Activated CD8-positive, alpha-beta T cell treated with anti-CD3 and anti-CD28 coated beads, Interleukin-2, amount 10 ng/mL, durations not matched to agents 7 days and 5 days (primary cell): Measurements from ENCODE around the gene CCDC9. TPM values are rescaled to one million over a fixed set of nuclear protein-coding genes. Genes with fewer than 3 reads are reported as not detected.

ENCODE experiments used
- ATAC-seq: fragments of 150-1000 bp; cut with Tn5 transposase; one replicate; pipeline ENCODE4 v1.10.0; 2021; ENCODE audit warnings: moderate library complexity
- CTCF ChIA-PET: fragments of 350-600 bp; sonication (Branson Sonifier 250); formaldehyde crosslinking; loops from one replicate; lab custom pipeline; 2021; ENCODE audit warnings: antibody characterized with exemption; lab: Charles Lee
- POLR2A ChIA-PET: fragments of 350-600 bp; sonication (Branson Sonifier 250); formaldehyde crosslinking; loops from one replicate; lab custom pipeline; 2021; ENCODE audit warnings: antibody characterized with exemption; lab: Charles Lee
- DNase-seq: peaks from one replicate; pipeline ENCODE4 v3.0.0-alpha.2; 2020
- H3K27ac Mint-ChIP-seq: one replicate; pipeline ENCODE4 v1.8.0; 2021; ENCODE audit warnings: mild to moderate bottlenecking, mixed read lengths
- H3K27me3 Mint-ChIP-seq: one replicate; pipeline ENCODE4 v1.8.0; 2021; ENCODE audit warnings: low read depth, mixed read lengths
- H3K36me3 Mint-ChIP-seq: one replicate; pipeline ENCODE4 v1.8.0; 2021; ENCODE audit warnings: low read depth, mixed read lengths
- H3K4me1 Mint-ChIP-seq: one replicate; pipeline ENCODE4 v1.8.0; 2021; ENCODE audit warnings: low read depth, mixed read lengths
- H3K4me3 Mint-ChIP-seq: one replicate; pipeline ENCODE4 v1.8.0; 2021; ENCODE audit warnings: mild to moderate bottlenecking, mixed read lengths
- H3K9me3 Mint-ChIP-seq: one replicate; pipeline ENCODE4 v1.8.0; 2022; ENCODE audit warnings: mixed read lengths; ENCODE audit not compliant: insufficient read depth
- total RNA-seq, 2 experiments: library from RNA; stranded (reverse); gene quantifications; one replicate each; pipeline ENCODE4 v1.2.3, GENCODE V29; 2021

Gene CCDC9
- total RNA-seq, 2 experiments from 2014 or later, result 30.0 to 32.1 TPM

DNA sequence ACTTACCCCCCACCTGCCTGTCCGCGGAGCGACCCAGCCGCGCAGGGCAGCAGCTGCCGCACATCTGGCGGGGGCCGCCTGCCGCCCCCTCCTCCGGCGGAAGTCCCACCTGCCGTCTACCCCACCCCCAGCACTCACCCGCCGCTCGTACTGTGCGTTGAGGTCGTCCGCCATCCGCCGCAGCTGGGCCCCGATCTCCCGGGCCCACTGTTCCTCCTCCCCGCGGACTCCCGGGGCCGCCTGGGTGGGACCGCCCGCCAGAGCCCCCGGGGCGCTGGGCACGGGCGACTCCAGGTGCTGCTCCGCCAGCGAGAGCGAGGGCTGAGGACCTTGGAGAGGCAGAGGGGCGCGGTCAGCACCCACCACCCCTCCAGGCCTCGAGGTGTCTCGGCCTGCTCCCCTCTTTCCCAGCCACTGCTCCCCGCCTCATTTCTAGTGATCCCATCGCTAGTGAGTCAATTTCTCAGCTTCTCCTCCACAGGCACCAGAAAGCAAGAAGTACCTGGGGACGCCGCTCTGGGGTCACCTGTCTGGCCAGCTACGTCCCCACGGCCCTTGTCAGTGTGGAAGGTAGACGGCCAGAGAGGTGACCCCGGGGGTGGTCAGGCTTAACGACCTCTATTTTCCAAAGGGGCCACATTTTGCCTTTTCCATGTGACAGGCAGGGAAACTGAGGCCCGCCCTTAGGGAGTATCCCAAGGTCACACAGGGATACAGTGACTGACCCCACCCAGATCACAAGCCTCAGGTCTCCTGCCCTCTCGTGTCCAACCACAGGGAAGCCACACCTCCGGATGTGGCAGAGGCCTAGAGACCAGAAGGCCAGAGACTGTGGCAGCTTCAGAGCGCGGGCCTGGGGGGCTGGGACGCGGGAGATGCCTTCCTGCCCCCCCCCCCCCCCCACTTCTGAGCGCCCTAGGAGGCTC is 29.6 kb upstream of the CCDC9 start:
- H3K4me3 Mint-ChIP-seq, result peak overlapping the region; percentile 79
- peaks cover 17% of the 10 kb centered on the region for H3K36me3 Mint-ChIP-seq
- no peaks in the 10 kb centered on the region for H3K9me3 Mint-ChIP-seq
- peak overlapping the region; percentile 90 for H3K27ac Mint-ChIP-seq
- DNase-seq (peak; percentile 85), ATAC-seq (peak; percentile 9)
- ChIA-PET CTCF (interaction anchor here (0.6 to 8.6 kb wide), 15 partner anchors 13 to 214 kb away, joined by 3 to 143 read pairs (median 4); partner anchors contain the start of gene CCDC9), POLR2A (interaction anchor here (0.6 to 4.3 kb wide), 19 partner anchors 11 to 405 kb away, joined by 3 to 44 read pairs (median 5); partner anchors contain the start of genes CCDC9, SAE1 and ZC3H4)
- peaks cover 25% of the 10 kb centered on the region for H3K4me1 Mint-ChIP-seq
- no peaks in the 10 kb centered on the region for H3K27me3 Mint-ChIP-seq

GRCh38 chr19:47227352-47228167 is 28.8 kb upstream of the CCDC9 start:
- ChIA-PET CTCF (interaction anchor here (1.2 to 8.6 kb wide), 4 partner anchors 17 to 215 kb away, joined by 3 to 143 read pairs (median 58); no protein-coding TSS in a partner anchor), POLR2A (interaction anchor here (0.6 to 4.3 kb wide), 13 partner anchors 11 to 179 kb away, joined by 3 to 44 read pairs (median 7); partner anchors contain the start of genes CCDC9 and ZC3H4)
- Mint-ChIP-seq H3K4me1 (peaks cover 33% of the 10 kb centered on the region), H3K27me3 (no peaks in the 10 kb centered on the region), H3K36me3 (peaks cover 15% of the 10 kb centered on the region), H3K27ac (peak overlapping the region; percentile 90), H3K9me3 (no peaks in the 10 kb centered on the region), H3K4me3 (peak overlapping the region; percentile 79)
- DNase-seq, result peak; percentile 74
- ATAC-seq, result peak; percentile 0

- POLR2A ChIA-PET, result interaction anchor here (0.6 to 4.3 kb wide), 5 partner anchors 11 to 180 kb away, joined by 3 to 44 read pairs (median 7); no protein-coding TSS in a partner anchor
Measured at GRCh38 chr19:47228168-47228936, 28.0 kb upstream of the CCDC9 start.

DNA sequence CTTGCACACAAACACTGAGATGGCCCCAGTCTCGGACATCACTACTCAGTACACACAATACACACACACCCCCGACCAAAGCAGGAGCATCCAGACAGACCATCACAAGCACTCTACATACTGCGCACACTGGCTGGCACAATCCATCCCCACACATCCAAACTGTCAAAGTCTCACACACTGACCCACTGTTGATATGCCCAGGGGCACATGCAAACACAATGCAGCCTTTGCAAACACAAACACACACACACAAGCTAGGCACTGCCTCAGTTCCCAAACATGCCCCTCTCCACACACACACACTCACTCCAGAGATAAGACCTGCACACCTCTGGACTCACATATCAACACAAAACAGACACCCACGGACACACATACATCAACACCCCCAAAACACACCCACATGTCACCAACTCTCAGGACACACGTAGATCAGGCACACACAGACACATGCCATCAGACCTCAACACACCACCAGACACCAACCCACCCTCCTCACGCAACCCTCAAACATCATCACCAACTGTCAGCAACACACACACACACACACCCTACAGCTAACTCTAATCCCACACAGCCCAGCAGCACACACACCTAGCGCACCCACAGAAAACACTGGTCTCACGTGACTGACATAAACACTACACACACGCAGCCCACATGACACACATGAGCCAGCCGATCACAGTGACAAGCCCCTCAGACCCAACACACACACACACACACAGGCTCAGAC is 27.2 kb upstream of the CCDC9 start:
- Mint-ChIP-seq H3K9me3 (no peaks in the 10 kb centered on the region), H3K4me3 (no peak overlapping the region), H3K27me3 (no peaks in the 10 kb centered on the region), H3K27ac (no peak overlapping the region), H3K36me3 (peaks cover 12% of the 10 kb centered on the region), H3K4me1 (peaks cover 34% of the 10 kb centered on the region)
- DNase-seq (peak; percentile 53), ATAC-seq (no peak)
- POLR2A ChIA-PET, result no interaction called here
- CTCF ChIA-PET, result interaction anchor here (1.0 to 8.6 kb wide), 3 partner anchors 17 to 79 kb away, joined by 3 to 143 read pairs (median 109); no protein-coding TSS in a partner anchor

More at GRCh38 chr19:47228168-47228936, 28.0 kb upstream of the CCDC9 start:
- Mint-ChIP-seq H3K27me3 (no peaks in the 10 kb centered on the region), H3K27ac (no peak overlapping the region), H3K36me3 (peaks cover 15% of the 10 kb centered on the region), H3K4me3 (peak overlapping the region; percentile 79), H3K9me3 (no peaks in the 10 kb centered on the region), H3K4me1 (peaks cover 37% of the 10 kb centered on the region)
- peak; percentile 10 for ATAC-seq
- CTCF ChIA-PET, result interaction anchor here (7.8 to 8.6 kb wide), 2 partner anchors 17 to 18 kb away, joined by 109 to 143 read pairs; no protein-coding TSS in a partner anchor
- peak; percentile 73 for DNase-seq

- Mint-ChIP-seq H3K4me3 (no peak overlapping the region), H3K27ac (no peak overlapping the region), H3K36me3 (peaks cover 12% of the 10 kb centered on the region), H3K4me1 (peaks cover 34% of the 10 kb centered on the region), H3K27me3 (no peaks in the 10 kb centered on the region), H3K9me3 (no peaks in the 10 kb centered on the region)
- DNase-seq, result peak; percentile 51
- no peak for ATAC-seq
- ChIA-PET POLR2A (no interaction called here), CTCF (interaction anchor here (1.0 to 8.6 kb wide), 3 partner anchors 16 to 79 kb away, joined by 3 to 143 read pairs (median 109); no protein-coding TSS in a partner anchor)
Measured at GRCh38 chr19:47229676-47230053, 26.7 kb upstream of the CCDC9 start.

- Mint-ChIP-seq H3K27me3 (peaks cover 1% of the 10 kb centered on the region), H3K4me3 (peak overlapping the region; percentile 63), H3K27ac (no peak overlapping the region), H3K9me3 (no peaks in the 10 kb centered on the region), H3K36me3 (peaks cover 11% of the 10 kb centered on the region), H3K4me1 (peaks cover 33% of the 10 kb centered on the region)
- POLR2A ChIA-PET, result no interaction called here
- ATAC-seq (peak; percentile 5), DNase-seq (peak; percentile 87)
- CTCF ChIA-PET, result interaction anchor here (1.0 to 8.6 kb wide), 2 partner anchors 16 to 80 kb away, joined by 3 to 143 read pairs; no protein-coding TSS in a partner anchor
Measured at GRCh38 chr19:47230054-47230920, 26.0 kb upstream of the CCDC9 start.

GRCh38 chr19:47230921-47231214 is 25.5 kb upstream of the CCDC9 start, which contains the start of gene BBC3:
Gene BBC3 (minus strand): TSS chr19:47231199. CDS start chr19:47228431, 2,768 bp downstream.
- ATAC-seq (no peak), DNase-seq (no peak)
- H3K4me1 Mint-ChIP-seq, result peaks cover 28% of the 10 kb centered on the region
- ChIA-PET CTCF (no interaction called here), POLR2A (no interaction called here)
- H3K4me3 Mint-ChIP-seq, result peak within 1 kb of the TSS; percentile 72
- H3K36me3 Mint-ChIP-seq, result peaks cover 6% of the 10 kb centered on the region
- peaks cover 3% of the 10 kb centered on the region for H3K27me3 Mint-ChIP-seq
- peak within 1 kb of the TSS; percentile 87 for H3K27ac Mint-ChIP-seq
- no peaks in the 10 kb centered on the region for H3K9me3 Mint-ChIP-seq

- Mint-ChIP-seq H3K36me3 (peaks cover 6% of the 10 kb centered on the region), H3K4me1 (peaks cover 28% of the 10 kb centered on the region), H3K9me3 (no peaks in the 10 kb centered on the region), H3K4me3 (peak overlapping the region; percentile 72), H3K27ac (peak overlapping the region; percentile 87), H3K27me3 (peaks cover 3% of the 10 kb centered on the region)
- ATAC-seq, result peak; percentile 52
- POLR2A ChIA-PET, result interaction anchor here (0.8 to 1.5 kb wide), 5 partner anchors 8 to 120 kb away, joined by 3 to 12 read pairs (median 3); partner anchors contain the start of genes CCDC9 and ZC3H4
- DNase-seq, result peak; percentile 92
- CTCF ChIA-PET, result interaction anchor here (1.4 to 4.7 kb wide), 4 partner anchors 13 to 86 kb away, joined by 4 to 58 read pairs (median 15); no protein-coding TSS in a partner anchor
Measured at GRCh38 chr19:47231215-47232054, 24.9 kb upstream of the CCDC9 start.
